Type B pancreatic cell (in vitro differentiated cells): Measurements from ENCODE around the gene WDR44. TPM values are rescaled to one million over a fixed set of nuclear protein-coding genes. Genes with fewer than 3 reads are reported as not detected.

ENCODE experiments used
- DNase-seq: peaks from one replicate; pipeline ENCODE4 v3.0.0; 2021; ENCODE audit warnings: mixed read lengths; ENCODE audit not compliant: unreplicated experiment; ENCODE audit errors: extremely low spot score
- H3K27ac Mint-ChIP-seq: 2 replicates; pipeline ENCODE4 v1.8.0; 2021; ENCODE audit warnings: mild to moderate bottlenecking, mixed read lengths
- H3K27me3 Mint-ChIP-seq: 2 replicates; pipeline ENCODE4 v1.8.0; 2021; ENCODE audit warnings: mixed read lengths
- H3K36me3 Mint-ChIP-seq: 2 replicates; pipeline ENCODE4 v1.8.0; 2021; ENCODE audit warnings: mixed read lengths
- H3K4me1 Mint-ChIP-seq: one replicate; pipeline ENCODE4 v1.8.0; 2021; ENCODE audit warnings: mixed read lengths; ENCODE audit not compliant: unreplicated experiment
- H3K4me3 Mint-ChIP-seq: 2 replicates; pipeline ENCODE4 v1.8.0; 2021; ENCODE audit warnings: mild to moderate bottlenecking, mixed read lengths
- H3K9me3 Mint-ChIP-seq: 2 replicates; pipeline ENCODE4 v1.8.0; 2021; ENCODE audit warnings: mixed read lengths
- CTCF ChIP-seq: fragments of 200-600 bp; sonication (generic); conservative IDR thresholded peaks from 2 replicates; pipeline ENCODE4 v1.5.0; 2021; ENCODE audit warnings: antibody characterized with exemption, mild to moderate bottlenecking
- total RNA-seq: library from RNA; stranded (reverse); gene quantifications from 2 replicates; pipeline ENCODE4 v1.2.1, GENCODE V29; 2021; ENCODE audit warnings: low replicate concordance

Gene WDR44
- total RNA-seq, 1 donor from 2014 or later, result 9.5 TPM

GRCh38 chrX:118423558-118423957 lies 77.7 kb downstream of the WDR44 start:
- Mint-ChIP-seq H3K36me3 (peaks cover 13% of the 10 kb centered on the region), H3K27ac (no peak overlapping the region), H3K27me3 (no peaks in the 10 kb centered on the region), H3K4me3 (no peak overlapping the region), H3K4me1 (no peaks in the 10 kb centered on the region), H3K9me3 (no peaks in the 10 kb centered on the region)
- DNase-seq, result no peak
- TF ChIP-seq CTCF, result no peak

DNA sequence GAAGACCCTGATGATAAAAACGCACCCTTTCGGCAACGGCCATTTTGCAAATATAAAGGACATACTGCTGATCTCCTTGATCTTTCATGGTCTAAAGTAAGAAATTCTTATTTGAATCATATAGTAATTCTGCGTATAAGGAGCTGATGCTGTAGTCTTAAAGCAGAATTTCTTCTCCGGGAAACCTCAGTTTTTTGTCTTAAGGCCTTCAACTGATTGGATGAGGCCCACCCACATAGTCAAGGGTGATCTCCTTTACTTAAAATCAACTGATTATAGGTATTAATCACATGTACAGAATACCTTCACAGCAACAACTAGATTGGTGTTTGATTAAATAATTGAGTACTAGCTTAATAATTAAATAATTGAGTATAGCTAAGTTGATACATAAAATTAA lies 86.9 kb downstream of the WDR44 start:
- no peaks in the 10 kb centered on the region for H3K4me1 Mint-ChIP-seq
- H3K27ac Mint-ChIP-seq, result no peak overlapping the region
- no peak for TF ChIP-seq CTCF
- H3K9me3 Mint-ChIP-seq, result no peaks in the 10 kb centered on the region
- no peaks in the 10 kb centered on the region for H3K27me3 Mint-ChIP-seq
- DNase-seq, result no peak
- peaks cover 9% of the 10 kb centered on the region for H3K36me3 Mint-ChIP-seq
- no peak overlapping the region for H3K4me3 Mint-ChIP-seq

GRCh38 chrX:118437283-118437682 lies 91.4 kb downstream of the WDR44 start:
- DNase-seq, result no peak
- Mint-ChIP-seq H3K9me3 (no peaks in the 10 kb centered on the region), H3K4me3 (no peak overlapping the region)

DNA sequence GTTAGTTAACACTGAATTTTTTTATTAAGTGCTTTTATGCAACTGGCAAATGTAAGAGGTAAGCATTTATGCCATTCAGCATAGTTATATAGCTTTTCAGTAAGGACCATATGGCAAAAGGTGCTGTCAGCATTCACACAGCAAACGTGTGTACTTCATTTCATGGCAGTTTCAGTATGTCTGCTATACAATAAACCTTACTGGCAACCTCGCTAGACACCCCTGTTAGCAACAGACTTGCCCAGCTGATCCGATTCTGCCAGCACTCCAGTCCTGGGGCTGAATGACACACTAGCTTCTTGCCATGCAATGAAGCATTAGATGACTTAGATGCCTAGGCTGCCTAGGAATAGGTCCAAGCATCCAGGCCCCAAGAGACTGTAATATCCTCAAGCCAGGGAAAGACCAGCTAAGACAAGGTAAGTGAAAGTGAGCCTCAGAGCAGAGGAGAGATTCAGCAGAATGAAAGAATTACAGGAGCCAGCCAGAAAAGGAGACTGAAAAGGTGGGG lies 102.4 kb downstream of the WDR44 start:
- no peak for DNase-seq
- Mint-ChIP-seq H3K4me1 (no peaks in the 10 kb centered on the region), H3K27me3 (no peaks in the 10 kb centered on the region), H3K36me3 (peaks cover 10% of the 10 kb centered on the region), H3K9me3 (no peaks in the 10 kb centered on the region), H3K4me3 (no peak overlapping the region), H3K27ac (no peak overlapping the region)
- TF ChIP-seq CTCF, result no peak

More at GRCh38 chrX:118437283-118437682, 91.4 kb downstream of the WDR44 start:
- Mint-ChIP-seq H3K36me3 (peaks cover 11% of the 10 kb centered on the region), H3K4me1 (no peaks in the 10 kb centered on the region), H3K27me3 (no peaks in the 10 kb centered on the region), H3K27ac (no peak overlapping the region)
- no peak for TF ChIP-seq CTCF

- no peaks in the 10 kb centered on the region for H3K4me1 Mint-ChIP-seq
These were observed 109.1 kb downstream of the WDR44 start for GRCh38 chrX:118455013-118455412.

More at GRCh38 chrX:118455013-118455412, 109.1 kb downstream of the WDR44 start:
- no peak for DNase-seq
- H3K27ac Mint-ChIP-seq, result no peak overlapping the region
- H3K4me3 Mint-ChIP-seq, result no peak overlapping the region
- TF ChIP-seq CTCF, result no peak
- H3K36me3 Mint-ChIP-seq, result peaks cover 8% of the 10 kb centered on the region
- H3K27me3 Mint-ChIP-seq, result no peaks in the 10 kb centered on the region
- H3K9me3 Mint-ChIP-seq, result no peaks in the 10 kb centered on the region
